K562 (cell line): ENCODE data around the gene YAF2. TPM values are rescaled to one million over a fixed set of nuclear protein-coding genes. Genes with fewer than 3 reads are reported as not detected.

ENCODE experiments used
- ATAC-seq: fragments of 200-7000 bp; cut with Tn5 transposase; 3 replicates; pipeline ENCODE4 v1.9.1; 2020; ENCODE audit warnings: moderate library complexity
- BruUV-seq: library from RNA; stranded (reverse); fragments of 400-500 nt; replicated peaks from 2 replicates; lab custom pipeline; 2021; lab: Mats Ljungman, UMichigan
- CTCF ChIA-PET: fragments of 300-600 bp; formaldehyde crosslinking; extraction: SDS; loops from one replicate; lab custom pipeline; 2021; ENCODE audit warnings: low intra/inter-chr PET ratio; lab: Yijun Ruan, JAX
- POLR2A ChIA-PET: fragments of 300-600, 350-650 bp; sonication (Branson Sonifier 250); formaldehyde crosslinking; extraction: SDS; loops from one replicate; lab custom pipeline; 2021; ENCODE audit warnings: antibody characterized with exemption, inconsistent platforms; lab: Yijun Ruan, JAX
- DNase-seq, 4 experiments: peaks; one replicate each; pipeline versions ENCODE4 v3.0.0 to v3.0.0-alpha.2; 2011 to 2018; ENCODE audit warnings: low spot score in 3 of 4, mixed read lengths in 3 of 4; ENCODE audit errors: extremely low read depth in 1 of 4
- FAIRE-seq: peaks from 2 replicates; lab custom pipeline; 2011; peaks lifted over from hg19 to GRCh38; lab: Jason Lieb, UNC
- H2AFZ ChIP-seq: 2 replicates; pipeline ENCODE4 v1.6.0; 2011; ENCODE audit warnings: low read depth, low read length, control low read depth, inconsistent platforms
- H3K27ac ChIP-seq: fragments of 200-600 bp; 3 replicates; pipeline ENCODE4 v1.8.0; 2011; ENCODE audit warnings: low read depth, mild to moderate bottlenecking, control low read depth, inconsistent platforms, low read length, moderate library complexity, mixed read lengths; ENCODE audit errors: extremely low read depth
- H3K27me3 ChIP-seq, 2 experiments: fragments of 300-600 bp in 1 of 2; 2 replicates in 1 of 2; 3 replicates in 1 of 2; pipeline versions ENCODE4 v1.6.0 to v1.8.0; 2011; ENCODE audit warnings: inconsistent platforms in 2 of 2, low read length in 2 of 2, mild to moderate bottlenecking in 1 of 2, mixed read lengths in 1 of 2, moderate library complexity in 1 of 2; ENCODE audit not compliant: control insufficient read depth in 2 of 2, insufficient read depth in 2 of 2
- H3K36me3 ChIP-seq: fragments of 300-600 bp; 3 replicates; pipeline ENCODE4 v1.8.0; 2011; ENCODE audit warnings: mild to moderate bottlenecking, low read length, inconsistent platforms; ENCODE audit not compliant: control insufficient read depth, insufficient read depth
- H3K4me1 ChIP-seq, 2 experiments: fragments of 200-600 bp in 1 of 2; replicated peaks in 1 of 2; 2 replicates in 1 of 2; 3 replicates in 1 of 2; pipeline versions ENCODE4 v1.5.1 to v1.8.0; 2011; ENCODE audit warnings: inconsistent platforms in 2 of 2, low read length in 2 of 2, mild to moderate bottlenecking in 1 of 2, mixed read lengths in 1 of 2, moderate library complexity in 1 of 2; ENCODE audit not compliant: control insufficient read depth in 2 of 2, insufficient read depth in 2 of 2
- H3K4me2 ChIP-seq: 2 replicates; pipeline ENCODE4 v1.6.1; 2011; ENCODE audit warnings: low read length, control low read depth, inconsistent platforms, mixed read lengths; ENCODE audit not compliant: insufficient read depth
- H3K4me3 ChIP-seq: fragments of 200-600 bp; sonication (generic), shearing (Covaris generic); 2 replicates; pipeline ENCODE4 v1.5.1; 2016; ENCODE audit warnings: control low read depth, inconsistent platforms
- H3K79me2 ChIP-seq: fragments of 200-600 bp; 3 replicates; pipeline ENCODE4 v1.8.0; 2011; ENCODE audit warnings: low read length, inconsistent platforms; ENCODE audit not compliant: control insufficient read depth, insufficient read depth
- H3K9ac ChIP-seq, 2 experiments: 2 replicates each; pipeline versions ENCODE4 v1.6.0 to v1.6.1; 2011; ENCODE audit warnings: low read depth in 2 of 2, low read length in 2 of 2, control low read depth in 1 of 2, inconsistent platforms in 1 of 2, mild to moderate bottlenecking in 1 of 2, mixed read lengths in 1 of 2; ENCODE audit not compliant: insufficient read depth in 1 of 2
- H3K9me1 ChIP-seq: one replicate; pipeline ENCODE4 v1.6.0; 2011; ENCODE audit warnings: inconsistent platforms, mild to moderate bottlenecking, low read length, moderate library complexity; ENCODE audit not compliant: control insufficient read depth, insufficient read depth
- H3K9me3 ChIP-seq: replicated peaks from 2 replicates; pipeline ENCODE4 v1.5.1; 2011; ENCODE audit warnings: low read depth, low read length, inconsistent platforms; ENCODE audit not compliant: control insufficient read depth, insufficient read depth
- H4K20me1 ChIP-seq: replicated peaks from 2 replicates; pipeline ENCODE4 v1.6.1; 2011; ENCODE audit warnings: low read length, inconsistent platforms, mixed read lengths; ENCODE audit not compliant: control insufficient read depth, insufficient read depth
- ASH1L ChIP-seq: fragments of 450-650 bp; IDR thresholded peaks from 2 replicates; pipeline ENCODE4 v1.6.1; 2018; ENCODE audit warnings: borderline replicate concordance, mild to moderate bottlenecking, low read depth; ENCODE audit not compliant: partially characterized antibody
- COPS2 ChIP-seq: fragments of 450-650 bp; conservative IDR thresholded peaks from 2 replicates; pipeline ENCODE4 v1.6.1; 2016; ENCODE audit warnings: mild to moderate bottlenecking, moderate library complexity
- FOSL1 ChIP-seq: fragments of 200-800 bp; sonication (Bioruptor generic); conservative IDR thresholded peaks from 2 replicates; pipeline ENCODE4 v1.6.1; 2016; ENCODE audit warnings: missing genetic modification characterization, missing compliant biosample characterization
- NFIC ChIP-seq: fragments of 450-650 bp; IDR thresholded peaks from 2 replicates; pipeline ENCODE4 v1.6.1; 2017; ENCODE audit warnings: mild to moderate bottlenecking, inconsistent platforms
- ZNF696 ChIP-seq: fragments of 250-450 bp; sonication (Bioruptor Pico); conservative IDR thresholded peaks from 2 replicates; pipeline ENCODE4 v1.4.0; 2020; ENCODE audit warnings: mild to moderate bottlenecking, moderate library complexity
- WGBS: fragments of 100-300 bp; shearing (Covaris generic); methylation state at CpG from one replicate; pipeline ENCODE4 v1.1.6; 2016; ENCODE audit warnings: low coverage, mixed read lengths; ENCODE audit not compliant: insufficient coverage; ENCODE audit errors: missing lambda C conversion rate; 5-methylcytosine and 5-hydroxymethylcytosine counted together
- in situ Hi-C: fragments of 300-500 bp; cut with MboI; formaldehyde crosslinking; loops from 4 replicates; pipeline ENCODE4 v1.15.0; 2018; ENCODE audit warnings: inconsistent platforms, mixed read lengths
- intact Hi-C: fragments of 100-400 bp; cut with micrococcal nuclease; formaldehyde crosslinking; loops from 2 replicates; pipeline ENCODE4 v1.14.2; 2022
- polyA plus RNA-seq, 8 experiments: library from polyadenylated mRNA; depleted of rRNA in 4 of 8; stranded (reverse) in 5 of 8; unstranded in 3 of 8; fragments of >200 nt; fragmentation: Nextera tagmentation in 2 of 8; fragmentation: Illumina TruSeq in 1 of 8; extraction: Ambion mirVana in 2 of 8; extraction: Trizol in 1 of 8; gene quantifications; 2 replicates each; pipeline versions ENCODE4 v1.2.1 to v1.2.3, GENCODE V29; 2011 to 2014; ENCODE audit warnings: inconsistent platforms in 1 of 8, missing spikeins in 1 of 8
- total RNA-seq, 7 experiments: library from RNA; depleted of rRNA in 6 of 7; stranded (reverse); fragments of >200 nt in 6 of 7; fragmentation: Illumina TruSeq in 2 of 7; extraction: Trizol in 2 of 7; gene quantifications; 2 replicates each; pipeline versions ENCODE4 v1.2.1 to v1.2.3, GENCODE V29; 2011 to 2021; ENCODE audit warnings: low replicate concordance in 1 of 7

YAF2 gene
- total and polyA plus RNA-seq, 9 of the 15 experiments (the other 6 are each of a cell fraction or from before 2014, with no cell fraction given) = 10.6 to 26.4 (median 21.3) TPM

DNA sequence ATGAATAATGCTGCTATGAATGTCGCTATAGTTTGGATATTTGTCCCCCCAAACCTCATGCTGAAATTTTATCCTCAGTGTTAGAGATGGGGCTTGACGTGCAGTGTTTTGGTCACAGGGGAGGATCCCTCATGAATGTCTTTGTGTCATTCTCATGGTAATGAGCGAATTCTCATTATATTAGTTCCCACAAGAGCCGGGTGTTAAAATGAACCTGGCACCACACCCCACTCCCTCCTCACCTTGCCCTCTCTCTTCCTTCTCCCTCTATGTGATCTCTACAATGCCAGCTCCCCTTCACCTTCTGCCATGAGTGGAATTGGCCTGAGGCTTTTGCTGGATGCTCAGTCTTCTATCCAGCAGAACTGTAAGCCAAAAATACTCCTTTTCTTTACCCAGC lies 37.5 kb upstream of the YAF2 start (continued):
- no peak for TF ChIP-seq ZNF696 (CRISPR knock-in tag)
- no peak for TF ChIP-seq FOSL1 (tag)
- no peak for TF ChIP-seq NFIC
- no peak for TF ChIP-seq ASH1L

DNA sequence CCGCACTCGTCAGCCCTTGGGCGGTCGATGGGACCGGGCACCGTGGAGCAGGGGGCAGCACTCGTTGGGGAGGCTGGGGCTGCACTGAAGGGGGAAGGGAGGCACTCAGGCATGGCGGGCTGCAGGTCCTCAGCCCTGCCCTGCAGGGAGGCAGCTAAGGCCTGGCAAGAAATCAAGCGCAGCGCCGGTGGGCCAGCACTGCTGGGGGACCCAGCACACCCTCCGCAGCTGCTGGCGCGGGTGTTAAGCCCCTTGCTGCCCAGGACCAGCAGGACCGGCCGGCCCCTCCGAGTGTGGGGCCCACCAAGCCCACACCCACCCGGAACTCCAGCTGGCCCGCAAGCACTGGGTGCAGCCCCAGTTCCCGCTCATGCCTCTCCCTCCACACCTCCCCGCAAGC lies 35.7 kb upstream of the YAF2 start:
- no peak overlapping the region for H3K4me2 ChIP-seq
- H3K27ac ChIP-seq = no peak overlapping the region
- H3K9ac ChIP-seq = no peak overlapping the region
- intact Hi-C loops (no loop called here), in situ Hi-C loops (no loop called here)
- no peaks in the 10 kb centered on the region for H3K79me2 ChIP-seq
- FAIRE-seq (no peak), ATAC-seq (no peak), DNase-seq (no peak)
- POLR2A ChIA-PET = interaction anchor here (1.5 kb wide), 1 partner anchor 41 kb away, joined by 3 read pairs; no protein-coding TSS in a partner anchor
- peaks cover 0 to 6% of the 10 kb centered on the region in 2 experiments; a peak in 2 of 5 replicates for H3K4me1 ChIP-seq
- no peaks in the 10 kb centered on the region for H3K9me3 ChIP-seq
- no peaks in the 10 kb centered on the region for H4K20me1 ChIP-seq
- TF ChIP-seq COPS2 = no peak
- H3K9me1 ChIP-seq = no peaks in the 10 kb centered on the region
- 31% methylated on average over 9 of the region's 21 CpGs for WGBS
- no peaks in the 10 kb centered on the region for H3K36me3 ChIP-seq
- H2AFZ ChIP-seq = no peak overlapping the region
- H3K4me3 ChIP-seq = no peak overlapping the region
- H3K27me3 ChIP-seq = peaks cover 4 to 24% of the 10 kb centered on the region in 2 experiments; a peak in 3 of 5 replicates
- BruUV-seq = no TSS peak
- CTCF ChIA-PET = no interaction called here
